ENCODE results near the gene RNF167. TPM values are rescaled to one million over a fixed set of nuclear protein-coding genes. Genes with fewer than 3 reads are reported as not detected.
A peak's percentile ranks its signal among the peaks of the same experiment; 100 is the strongest.

RNF167 gene
- total and polyA plus RNA-seq, 2 of the 13 experiments (the other 11 are each of a cell fraction or from before 2014, with no cell fraction given), result 44.1 to 45.4 TPM

DNA sequence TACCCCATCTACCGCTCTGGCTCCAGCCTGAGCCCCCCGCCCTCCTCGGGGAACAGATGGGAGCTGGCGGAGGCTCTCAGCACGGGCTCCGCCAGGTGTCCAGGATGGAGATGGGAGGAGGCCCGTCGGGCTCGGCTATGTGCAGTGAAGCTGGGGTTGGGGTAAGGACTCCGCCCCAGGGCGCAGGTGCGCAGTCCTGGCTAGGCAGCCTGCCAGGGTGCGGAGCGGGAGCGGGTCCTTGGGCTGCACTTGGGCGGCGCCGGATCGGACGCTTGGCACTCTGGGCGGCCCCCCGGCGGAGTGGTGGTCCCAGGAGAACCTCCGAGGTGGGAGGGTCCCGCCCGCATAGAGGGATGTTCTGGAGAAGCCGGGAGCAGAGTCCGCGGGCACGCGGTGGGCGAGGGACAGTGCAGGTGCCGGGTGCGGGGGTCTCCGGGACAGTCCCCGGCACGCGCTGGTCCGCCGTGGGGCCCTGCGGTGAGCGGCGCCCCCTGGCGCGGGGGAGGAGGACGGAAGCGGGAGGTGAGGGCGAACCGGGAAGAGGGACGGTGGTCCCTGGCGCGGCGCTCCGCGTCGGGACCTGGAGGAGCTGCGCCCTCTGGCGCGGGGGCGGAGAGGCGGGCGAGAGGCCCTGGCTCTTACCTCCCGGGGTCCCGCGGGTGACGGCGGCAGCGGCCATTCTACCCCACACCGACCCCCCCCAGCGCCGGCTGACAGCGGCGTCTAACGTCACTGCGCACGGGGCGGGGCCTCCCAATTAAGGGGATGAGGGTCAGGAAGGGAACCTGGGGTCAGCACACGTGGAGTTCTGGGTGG, 47.1 kb downstream of the RNF167 start, which contains the start of gene CAMTA2 (continued):
- TF ChIP-seq, protein P1, sequence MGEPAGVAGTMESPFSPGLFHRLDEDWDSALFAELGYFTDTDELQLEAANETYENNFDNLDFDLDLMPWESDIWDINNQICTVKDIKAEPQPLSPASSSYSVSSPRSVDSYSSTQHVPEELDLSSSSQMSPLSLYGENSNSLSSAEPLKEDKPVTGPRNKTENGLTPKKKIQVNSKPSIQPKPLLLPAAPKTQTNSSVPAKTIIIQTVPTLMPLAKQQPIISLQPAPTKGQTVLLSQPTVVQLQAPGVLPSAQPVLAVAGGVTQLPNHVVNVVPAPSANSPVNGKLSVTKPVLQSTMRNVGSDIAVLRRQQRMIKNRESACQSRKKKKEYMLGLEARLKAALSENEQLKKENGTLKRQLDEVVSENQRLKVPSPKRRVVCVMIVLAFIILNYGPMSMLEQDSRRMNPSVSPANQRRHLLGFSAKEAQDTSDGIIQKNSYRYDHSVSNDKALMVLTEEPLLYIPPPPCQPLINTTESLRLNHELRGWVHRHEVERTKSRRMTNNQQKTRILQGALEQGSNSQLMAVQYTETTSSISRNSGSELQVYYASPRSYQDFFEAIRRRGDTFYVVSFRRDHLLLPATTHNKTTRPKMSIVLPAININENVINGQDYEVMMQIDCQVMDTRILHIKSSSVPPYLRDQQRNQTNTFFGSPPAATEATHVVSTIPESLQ (CRISPR knock-in tag; conservative IDR thresholded peaks at IDR 0.05), result no peak
- TF ChIP-seq CCAR2 (optimal IDR thresholded peaks at IDR 0.05; ENCODE audit: low read depth, low read length), result no peak
- TF ChIP-seq ARID2 (CRISPR knock-in tag; IDR thresholded peaks at IDR 0.05; ENCODE audit: borderline replicate concordance), result no peak
- no peak for TF ChIP-seq SATB2 (CRISPR knock-in tag; IDR thresholded peaks at IDR 0.05)
- peak; percentile 96 for TF ChIP-seq ZBTB7A (CRISPR knock-in tag; IDR thresholded peaks at IDR 0.05)
- TF ChIP-seq ZNF430 (CRISPR knock-in tag; IDR thresholded peaks at IDR 0.05), result peak; percentile 50; the same call in 1 of the 2 replicates
- TF ChIP-seq, protein P2, sequence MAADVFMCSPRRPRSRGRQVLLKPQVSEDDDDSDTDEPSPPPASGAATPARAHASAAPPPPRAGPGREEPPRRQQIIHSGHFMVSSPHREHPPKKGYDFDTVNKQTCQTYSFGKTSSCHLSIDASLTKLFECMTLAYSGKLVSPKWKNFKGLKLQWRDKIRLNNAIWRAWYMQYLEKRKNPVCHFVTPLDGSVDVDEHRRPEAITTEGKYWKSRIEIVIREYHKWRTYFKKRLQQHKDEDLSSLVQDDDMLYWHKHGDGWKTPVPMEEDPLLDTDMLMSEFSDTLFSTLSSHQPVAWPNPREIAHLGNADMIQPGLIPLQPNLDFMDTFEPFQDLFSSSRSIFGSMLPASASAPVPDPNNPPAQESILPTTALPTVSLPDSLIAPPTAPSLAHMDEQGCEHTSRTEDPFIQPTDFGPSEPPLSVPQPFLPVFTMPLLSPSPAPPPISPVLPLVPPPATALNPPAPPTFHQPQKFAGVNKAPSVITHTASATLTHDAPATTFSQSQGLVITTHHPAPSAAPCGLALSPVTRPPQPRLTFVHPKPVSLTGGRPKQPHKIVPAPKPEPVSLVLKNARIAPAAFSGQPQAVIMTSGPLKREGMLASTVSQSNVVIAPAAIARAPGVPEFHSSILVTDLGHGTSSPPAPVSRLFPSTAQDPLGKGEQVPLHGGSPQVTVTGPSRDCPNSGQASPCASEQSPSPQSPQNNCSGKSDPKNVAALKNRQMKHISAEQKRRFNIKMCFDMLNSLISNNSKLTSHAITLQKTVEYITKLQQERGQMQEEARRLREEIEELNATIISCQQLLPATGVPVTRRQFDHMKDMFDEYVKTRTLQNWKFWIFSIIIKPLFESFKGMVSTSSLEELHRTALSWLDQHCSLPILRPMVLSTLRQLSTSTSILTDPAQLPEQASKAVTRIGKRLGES (CRISPR knock-in tag; IDR thresholded peaks at IDR 0.05; ENCODE audit: borderline replicate concordance), result no peak
- TF ChIP-seq ONECUT2 (CRISPR knock-in tag; IDR thresholded peaks at IDR 0.05), result no peak
- TF ChIP-seq MTA3 (CRISPR knock-in tag; IDR thresholded peaks at IDR 0.05), result no peak
- TF ChIP-seq NAIF1 (CRISPR knock-in tag; IDR thresholded peaks at IDR 0.05; ENCODE audit: borderline replicate concordance), result no peak
- no peak for TF ChIP-seq ZBTB1 (CRISPR knock-in tag; IDR thresholded peaks at IDR 0.05; ENCODE audit: borderline replicate concordance)
- TF ChIP-seq ZNF207 (IDR thresholded peaks at IDR 0.05; ENCODE audit: borderline replicate concordance), result no peak
- TF ChIP-seq, protein P3, sequence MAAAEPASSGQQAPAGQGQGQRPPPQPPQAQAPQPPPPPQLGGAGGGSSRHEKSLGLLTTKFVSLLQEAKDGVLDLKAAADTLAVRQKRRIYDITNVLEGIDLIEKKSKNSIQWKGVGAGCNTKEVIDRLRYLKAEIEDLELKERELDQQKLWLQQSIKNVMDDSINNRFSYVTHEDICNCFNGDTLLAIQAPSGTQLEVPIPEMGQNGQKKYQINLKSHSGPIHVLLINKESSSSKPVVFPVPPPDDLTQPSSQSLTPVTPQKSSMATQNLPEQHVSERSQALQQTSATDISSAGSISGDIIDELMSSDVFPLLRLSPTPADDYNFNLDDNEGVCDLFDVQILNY (CRISPR knock-in tag; conservative IDR thresholded peaks at IDR 0.05), result peak; percentile 61; the same call in 1 of the 2 replicates
- no peak; the same call in 1 of the 2 replicates for TF ChIP-seq AHDC1 (CRISPR knock-in tag; IDR thresholded peaks at IDR 0.05; ENCODE audit: borderline replicate concordance)
- TF ChIP-seq TSC22D2 (CRISPR knock-in tag; IDR thresholded peaks at IDR 0.05; ENCODE audit: borderline replicate concordance), result no peak; the same call in 1 of the 2 replicates
- TF ChIP-seq KDM1A (CRISPR knock-in tag; IDR thresholded peaks at IDR 0.05), result peak; percentile 62; the same call in 1 of the 2 replicates
- TF ChIP-seq ZNF605 (CRISPR knock-in tag; IDR thresholded peaks at IDR 0.05), result peak; percentile 15; the same call in 1 of the 2 replicates

Data from HepG2 (cell line).